Smooth muscle cell of bladder (primary cell): ENCODE results near the gene TSPYL2. TPM values are rescaled to one million over a fixed set of nuclear protein-coding genes. Genes with fewer than 3 reads are reported as not detected.

ENCODE experiments used
- total RNA-seq: library from RNA; depleted of rRNA; stranded (reverse); fragments of >200 nt; gene quantifications from 2 replicates; pipeline ENCODE4 v1.2.3, GENCODE V29; 2014

TSPYL2 gene
- total RNA-seq = 23.7 and 24.7 TPM in 2 replicates

GRCh38 chrX:53081925-53082772 is at the start of gene TSPYL2:
Gene TSPYL2 (plus strand): TSS chrX:53082367. CDS start chrX:53082499, 132 bp downstream.

DNA sequence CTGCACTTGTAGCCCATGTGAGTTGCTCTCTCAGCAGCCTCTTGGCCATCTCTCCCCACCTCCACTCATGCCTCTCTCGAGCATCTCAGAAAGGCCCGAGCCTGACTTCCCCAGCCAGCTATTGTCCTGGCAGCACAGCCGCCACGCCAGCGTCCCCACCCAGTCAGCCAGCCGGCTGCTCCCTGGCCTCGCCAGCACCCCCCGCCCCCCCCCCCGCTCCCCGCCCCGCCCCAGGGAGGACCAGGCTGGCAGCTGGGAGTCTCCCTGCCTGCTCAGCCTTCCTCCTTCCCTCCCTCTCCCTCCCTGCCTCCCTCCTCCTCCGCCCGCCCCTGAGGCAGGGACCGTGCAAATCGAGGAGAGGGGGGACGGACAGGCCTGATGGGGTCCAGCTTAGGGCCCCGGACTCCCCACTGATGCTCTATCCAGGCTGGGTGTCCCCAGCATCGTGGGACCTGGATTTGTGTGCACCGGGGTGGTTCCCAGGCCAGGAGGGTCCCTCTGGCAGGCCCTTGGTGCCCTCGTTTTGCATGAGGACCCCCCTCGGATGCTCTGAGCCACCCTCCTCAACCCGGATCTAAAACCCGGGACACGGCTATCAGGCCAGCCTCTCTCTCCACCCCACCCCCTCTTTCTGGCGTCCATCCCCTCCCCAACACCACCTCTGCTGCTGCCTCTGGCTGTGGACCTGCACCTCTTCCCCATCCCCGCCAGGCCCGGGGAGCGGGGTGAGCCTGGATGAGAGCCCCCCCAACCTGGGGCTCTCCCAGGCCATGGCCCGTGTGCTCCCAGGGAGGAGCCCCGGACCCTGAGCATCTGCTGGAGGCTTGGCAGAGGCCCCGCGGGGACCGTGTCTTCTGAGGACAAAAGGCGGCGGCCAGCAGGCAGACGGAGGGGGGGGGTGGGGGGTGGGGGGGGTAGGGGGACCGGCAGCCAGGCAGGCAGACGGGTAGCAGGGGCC is 33.7 kb upstream of the TSPYL2 start, which contains the start of gene GPR173:
TSS of gene GPR173 (plus strand) at position 621 of the 958 bp plus-strand sequence. CDS start 27,833 bp downstream, outside the sequence.

GRCh38 chrX:53093748-53094581 is 11.8 kb downstream of the TSPYL2 start, which contains the start of gene KANTR:
Gene KANTR (plus strand): TSS chrX:53094142. CDS start chrX:53124273, 30,131 bp downstream.

Other genes starting within 250 kb of the TSPYL2 start
- not detected in 2 replicates for gene XAGE3, start 214.3 kb upstream of the TSPYL2 start, total RNA-seq
- gene FAM156B, start 185.0 kb upstream of the TSPYL2 start, total RNA-seq = 12.1 and 12.9 TPM in 2 replicates
- gene FAM156A, start 123.8 kb upstream of the TSPYL2 start, total RNA-seq = 8.8 and 14.5 TPM in 2 replicates
- gene GPR173, start 33.6 kb upstream of the TSPYL2 start, total RNA-seq = 1.6 and 1.7 TPM in 2 replicates
- 7.5 and 8.5 TPM in 2 replicates for gene KANTR, start 11.8 kb downstream of the TSPYL2 start, total RNA-seq
- 63.4 and 81.4 TPM in 2 replicates for gene KDM5C, start 142.8 kb downstream of the TSPYL2 start, total RNA-seq
- gene IQSEC2, start 199.2 kb downstream of the TSPYL2 start, total RNA-seq = 5.1 and 7.4 TPM in 2 replicates